ENCODE results near the gene RANBP10.

- TF ChIP-seq CTCF (IDR thresholded peaks at IDR 0.05), result no peak
- no peak for TF ChIP-seq POLR2AphosphoS5 (IDR thresholded peaks at IDR 0.05; ENCODE audit: low read depth, low read length)
These were observed 76.6 kb downstream of the RANBP10 start for GRCh38 chr16:67729636-67730248.
